H1 (cell line): ENCODE data around the gene POLR2F.

Experiments
- CTCF ChIP-seq, 3 experiments: IDR thresholded peaks; 1 replicate in 2 of 3; 2 replicates in 1 of 3; pipeline versions ENCODE4 v1.5.1 to v1.6.1; 2011; ENCODE audit warnings: low read length in 3 of 3, mild to moderate bottlenecking in 3 of 3, inconsistent platforms in 2 of 3, low read depth in 1 of 3, moderate library complexity in 1 of 3; ENCODE audit not compliant: insufficient read depth in 1 of 3; ENCODE audit errors: control extremely low read depth in 1 of 3
- GTF2F1 ChIP-seq: IDR thresholded peaks from 2 replicates; pipeline ENCODE4 v1.6.1; 2012; ENCODE audit warnings: low read depth, low read length, improper control_type of control experiment, borderline replicate concordance
- RXRA ChIP-seq: IDR thresholded peaks from 2 replicates; pipeline ENCODE4 v1.6.1; 2011; ENCODE audit warnings: low read depth, mild to moderate bottlenecking, low read length, moderate library complexity; ENCODE audit not compliant: insufficient read depth

GRCh38 chr22:37930952-37931440 is 22.5 kb upstream of the POLR2F start:
- TF ChIP-seq CTCF (IDR thresholded peaks at IDR 0.05; ENCODE audit: control extremely low read depth in 1 of 3, insufficient read depth in 1 of 3, low read depth in 1 of 3, low read length in 3 of 3) (no peak), GTF2F1 (no peak), RXRA (no peak)
